Uterus (tissue), 2 donors: ENCODE data around the gene PPT1.

Experiments used
- CTCF ChIP-seq, 4 experiments: fragments of 200-600 bp in 2 of 4; fragments of 450-650 bp in 2 of 4; sonication (generic) in 2 of 4; IDR thresholded peaks; one replicate each; pipeline ENCODE4 v1.5.1; 2016 to 2019; ENCODE audit warnings: antibody characterized with exemption in 4 of 4, mild to moderate bottlenecking in 2 of 4, moderate library complexity in 1 of 4
- POLR2A ChIP-seq, 2 donors: fragments of 450-650 bp; IDR thresholded peaks; one replicate each; pipeline ENCODE4 v1.6.1; 2016; ENCODE audit warnings: antibody characterized with exemption in 2 of 2, mild to moderate bottlenecking in 1 of 2, moderate library complexity in 1 of 2

GRCh38 chr1:40072142-40072541, 24.9 kb downstream of the PPT1 start:
- no peak for TF ChIP-seq POLR2A (IDR thresholded peaks at IDR 0.05)
- no peak for TF ChIP-seq CTCF (IDR thresholded peaks at IDR 0.05)
